Cerebellar cortex (tissue), 1 donor: ENCODE results near the gene TMEFF2.

ENCODE experiments used
- DNase-seq: peaks from one replicate; pipeline ENCODE4 v3.0.0-alpha.2; 2015; ENCODE audit warnings: low spot score

The TMEFF2 gene

GRCh38 chr2:191970867-191971266 is 223.9 kb downstream of the TMEFF2 start:
- no peak for DNase-seq

- no peak for DNase-seq
Measured at GRCh38 chr2:191968120-191968519, 226.6 kb downstream of the TMEFF2 start.

- DNase-seq: no peak
Measured at GRCh38 chr2:191965733-191966132, 229.0 kb downstream of the TMEFF2 start.

GRCh38 chr2:191961556-191961955 is 233.2 kb downstream of the TMEFF2 start:
- DNase-seq: no peak

GRCh38 chr2:191959209-191959608 is 235.5 kb downstream of the TMEFF2 start:
- no peak for DNase-seq

- DNase-seq: no peak
Measured at GRCh38 chr2:191957996-191958860, 236.5 kb downstream of the TMEFF2 start.

GRCh38 chr2:191954451-191954850 is 240.3 kb downstream of the TMEFF2 start:
- no peak for DNase-seq

- DNase-seq: no peak
Measured at GRCh38 chr2:191952515-191953270, 242.0 kb downstream of the TMEFF2 start.

- DNase-seq: peak; percentile 58
Measured at GRCh38 chr2:191951832-191952231, 242.9 kb downstream of the TMEFF2 start.

GRCh38 chr2:191951376-191951775 is 243.4 kb downstream of the TMEFF2 start:
- no peak for DNase-seq

- DNase-seq: no peak
Measured at GRCh38 chr2:191950132-191950874, 244.4 kb downstream of the TMEFF2 start.

- DNase-seq: no peak
Measured at GRCh38 chr2:191947235-191947634, 247.5 kb downstream of the TMEFF2 start.

- DNase-seq: no peak
Measured at GRCh38 chr2:191946471-191947182, 248.1 kb downstream of the TMEFF2 start.

GRCh38 chr2:191945623-191946022 is 249.1 kb downstream of the TMEFF2 start:
- DNase-seq: no peak

- DNase-seq: no peak
Measured at GRCh38 chr2:191942739-191943103, 252.0 kb downstream of the TMEFF2 start.

GRCh38 chr2:191942090-191942738 is 252.5 kb downstream of the TMEFF2 start:
- DNase-seq: peak; percentile 14

GRCh38 chr2:191941376-191941929 is 253.3 kb downstream of the TMEFF2 start:
- DNase-seq: no peak

GRCh38 chr2:191938779-191939178 is 256.0 kb downstream of the TMEFF2 start:
- no peak for DNase-seq

- peak; percentile 85 for DNase-seq
Measured at GRCh38 chr2:191936882-191937405, 257.8 kb downstream of the TMEFF2 start.

GRCh38 chr2:191935247-191935646 is 259.5 kb downstream of the TMEFF2 start:
- DNase-seq: peak; percentile 90
